ENCODE data around the gene TOX3. TPM values are rescaled to one million over a fixed set of nuclear protein-coding genes. Genes with fewer than 3 reads are reported as not detected.

Gene TOX3
- total and polyA plus RNA-seq, 4 donors, result 1.3 to 3.5 (median 2.4) TPM

GRCh38 chr16:52526116-52526828 lies 20.7 kb downstream of the TOX3 start:
- Histone ChIP-seq H3K9ac (ENCODE audit: low read depth in 1 of 2, low read length in 2 of 2) (no peak overlapping the region), H3K4me3 (ENCODE audit: low read depth in 1 of 3, low read length in 3 of 3) (no peak overlapping the region), H3K27ac (ENCODE audit: low read depth in 1 of 2, low read length in 2 of 2) (no peak overlapping the region), H3K27me3 (ENCODE audit: control insufficient read depth in 4 of 4, insufficient read depth in 4 of 4, low read length in 3 of 4) (no peaks in the 10 kb centered on the region), H3K36me3 (ENCODE audit: control insufficient read depth in 4 of 4, insufficient read depth in 3 of 4, low read depth in 1 of 4, low read length in 3 of 4) (no peaks in the 10 kb centered on the region), H3K9me3 (ENCODE audit: control insufficient read depth in 4 of 4, low read length in 3 of 4) (no peaks in the 10 kb centered on the region), H3K4me1 (ENCODE audit: control insufficient read depth in 4 of 4, insufficient read depth in 4 of 4, low read length in 3 of 4) (peaks cover 1 to 5% (median 3%) of the 10 kb centered on the region in 4 donors)
- DNase-seq (ENCODE audit: low spot score), result no peak
- WGBS, result 83% methylated on average over 8 of the region's 8 CpGs
- TF ChIP-seq EGR1 (IDR thresholded peaks at IDR 0.05; ENCODE audit: low read depth in 2 of 2), result no peak
- TF ChIP-seq RXRA (IDR thresholded peaks at IDR 0.05), result no peak
- TF ChIP-seq HNF4G (IDR thresholded peaks at IDR 0.05), result no peak
- TF ChIP-seq SP1 (IDR thresholded peaks at IDR 0.05), result no peak
- TF ChIP-seq CTCF (IDR thresholded peaks at IDR 0.05; ENCODE audit: low read depth, low read length, missing input control), result no peak
- no peak for TF ChIP-seq HNF4A (conservative IDR thresholded peaks at IDR 0.05)
- TF ChIP-seq FOXA1 (IDR thresholded peaks at IDR 0.05), result no peak
- TF ChIP-seq RAD21 (IDR thresholded peaks at IDR 0.05), result no peak
- no peak for TF ChIP-seq TAF1 (conservative IDR thresholded peaks at IDR 0.05)
- TF ChIP-seq JUND (IDR thresholded peaks at IDR 0.05), result no peak

- Histone ChIP-seq H3K27me3 (ENCODE audit: control insufficient read depth in 4 of 4, insufficient read depth in 4 of 4, low read length in 3 of 4) (no peaks in the 10 kb centered on the region), H3K36me3 (ENCODE audit: control insufficient read depth in 4 of 4, insufficient read depth in 3 of 4, low read depth in 1 of 4, low read length in 3 of 4) (no peaks in the 10 kb centered on the region), H3K9ac (ENCODE audit: low read depth in 1 of 2, low read length in 2 of 2) (no peak overlapping the region), H3K4me1 (ENCODE audit: control insufficient read depth in 4 of 4, insufficient read depth in 4 of 4, low read length in 3 of 4) (no peaks in the 10 kb centered on the region), H3K4me3 (ENCODE audit: low read depth in 1 of 3, low read length in 3 of 3) (no peak overlapping the region), H3K9me3 (ENCODE audit: control insufficient read depth in 4 of 4, low read length in 3 of 4) (no peaks in the 10 kb centered on the region), H3K27ac (ENCODE audit: low read depth in 1 of 2, low read length in 2 of 2) (no peak overlapping the region)
- DNase-seq (ENCODE audit: low spot score), result no peak
- 92% methylated on average over 6 of the region's 6 CpGs for WGBS
- no peak for TF ChIP-seq ATF3 (IDR thresholded peaks at IDR 0.05)
- TF ChIP-seq REST (IDR thresholded peaks at IDR 0.05), result no peak
- no peak for TF ChIP-seq FOXA1 (IDR thresholded peaks at IDR 0.05)
- TF ChIP-seq CTCF (IDR thresholded peaks at IDR 0.05; ENCODE audit: low read depth, low read length, missing input control), result no peak
Measured at GRCh38 chr16:52521570-52521969, 25.4 kb downstream of the TOX3 start.

Data from liver (tissue), 9 donors.